Loucy (cell line): ENCODE measurements around the gene ALB.

Experiments used
- EZH2phosphoT487 ChIP-seq: fragments of 200-600 bp; IDR thresholded peaks from 2 replicates; pipeline ENCODE4 v1.6.1; 2018; ENCODE audit warnings: antibody characterized with exemption, mild to moderate bottlenecking, moderate library complexity, borderline replicate concordance
- TF ChIP-seq, protein P1 (sequence below): fragments of 200-600 bp; sonication (generic); conservative IDR thresholded peaks from 2 replicates; pipeline ENCODE4 v1.5.1; 2014; ENCODE audit warnings: mild to moderate bottlenecking, antibody characterized with exemption, low read length

DNA sequence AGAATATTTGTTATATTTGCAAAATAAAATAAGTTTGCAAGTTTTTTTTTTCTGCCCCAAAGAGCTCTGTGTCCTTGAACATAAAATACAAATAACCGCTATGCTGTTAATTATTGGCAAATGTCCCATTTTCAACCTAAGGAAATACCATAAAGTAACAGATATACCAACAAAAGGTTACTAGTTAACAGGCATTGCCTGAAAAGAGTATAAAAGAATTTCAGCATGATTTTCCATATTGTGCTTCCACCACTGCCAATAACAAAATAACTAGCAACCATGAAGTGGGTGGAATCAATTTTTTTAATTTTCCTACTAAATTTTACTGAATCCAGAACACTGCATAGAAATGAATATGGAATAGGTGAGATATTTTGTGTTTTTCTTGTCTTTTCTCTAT is 31.9 kb downstream of the ALB start, which contains the start of gene AFP:
- TF ChIP-seq, protein P1, sequence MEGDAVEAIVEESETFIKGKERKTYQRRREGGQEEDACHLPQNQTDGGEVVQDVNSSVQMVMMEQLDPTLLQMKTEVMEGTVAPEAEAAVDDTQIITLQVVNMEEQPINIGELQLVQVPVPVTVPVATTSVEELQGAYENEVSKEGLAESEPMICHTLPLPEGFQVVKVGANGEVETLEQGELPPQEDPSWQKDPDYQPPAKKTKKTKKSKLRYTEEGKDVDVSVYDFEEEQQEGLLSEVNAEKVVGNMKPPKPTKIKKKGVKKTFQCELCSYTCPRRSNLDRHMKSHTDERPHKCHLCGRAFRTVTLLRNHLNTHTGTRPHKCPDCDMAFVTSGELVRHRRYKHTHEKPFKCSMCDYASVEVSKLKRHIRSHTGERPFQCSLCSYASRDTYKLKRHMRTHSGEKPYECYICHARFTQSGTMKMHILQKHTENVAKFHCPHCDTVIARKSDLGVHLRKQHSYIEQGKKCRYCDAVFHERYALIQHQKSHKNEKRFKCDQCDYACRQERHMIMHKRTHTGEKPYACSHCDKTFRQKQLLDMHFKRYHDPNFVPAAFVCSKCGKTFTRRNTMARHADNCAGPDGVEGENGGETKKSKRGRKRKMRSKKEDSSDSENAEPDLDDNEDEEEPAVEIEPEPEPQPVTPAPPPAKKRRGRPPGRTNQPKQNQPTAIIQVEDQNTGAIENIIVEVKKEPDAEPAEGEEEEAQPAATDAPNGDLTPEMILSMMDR = no peak
- TF ChIP-seq EZH2phosphoT487 = no peak
